NCI-H2171 (cell line): ENCODE results near the gene MRPL54.
"Not testable (repeated sequence)": the region's sequence is repeated elsewhere in the genome, so short reads cannot be mapped to it uniquely, and the experiment has no call there.

Experiments
- DNase-seq: peaks from one replicate; lab custom pipeline; 2025; lab: John Stamatoyannopoulos, UW

Gene MRPL54

DNA sequence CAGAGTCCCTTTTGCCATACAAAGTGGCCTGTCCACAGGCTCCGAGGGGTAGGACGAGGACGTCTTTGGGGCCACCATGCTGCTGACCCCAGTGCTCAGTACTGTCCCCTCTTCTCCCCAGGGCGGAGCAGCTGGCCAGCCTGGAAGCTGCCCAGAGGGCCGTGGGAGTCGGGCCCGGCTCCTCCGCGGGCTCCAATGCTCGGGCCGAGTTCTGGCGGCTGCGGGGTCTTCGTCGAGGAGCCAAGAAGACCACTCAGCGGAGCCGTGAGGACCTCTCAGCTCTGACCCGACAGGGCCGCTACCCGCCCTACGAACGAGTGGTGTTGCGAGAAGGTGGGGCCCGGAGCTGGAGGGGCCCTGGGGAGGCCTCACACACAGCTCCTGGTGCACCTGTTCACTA lies 22.1 kb upstream of the MRPL54 start:
- no peak for DNase-seq

DNA sequence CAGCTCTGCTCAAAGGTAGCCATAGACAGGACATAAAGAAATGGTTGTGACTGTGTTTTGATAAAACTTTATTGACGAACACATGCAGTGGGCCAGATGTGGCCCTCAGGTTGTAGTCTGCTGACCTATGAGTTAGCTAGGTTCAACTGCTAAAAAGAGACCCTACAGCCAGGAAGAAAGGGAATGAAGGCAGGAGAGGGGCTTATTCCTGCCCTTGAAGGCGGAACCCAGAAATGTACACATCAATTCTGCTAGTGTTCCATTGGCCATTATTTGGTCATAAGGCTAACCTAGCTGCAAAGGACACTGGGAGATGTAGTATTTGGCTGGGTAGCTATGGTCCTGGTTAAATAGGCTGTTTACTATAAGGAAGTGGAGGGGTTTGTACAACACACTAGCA lies 19.0 kb upstream of the MRPL54 start:
- DNase-seq = no peak

DNA sequence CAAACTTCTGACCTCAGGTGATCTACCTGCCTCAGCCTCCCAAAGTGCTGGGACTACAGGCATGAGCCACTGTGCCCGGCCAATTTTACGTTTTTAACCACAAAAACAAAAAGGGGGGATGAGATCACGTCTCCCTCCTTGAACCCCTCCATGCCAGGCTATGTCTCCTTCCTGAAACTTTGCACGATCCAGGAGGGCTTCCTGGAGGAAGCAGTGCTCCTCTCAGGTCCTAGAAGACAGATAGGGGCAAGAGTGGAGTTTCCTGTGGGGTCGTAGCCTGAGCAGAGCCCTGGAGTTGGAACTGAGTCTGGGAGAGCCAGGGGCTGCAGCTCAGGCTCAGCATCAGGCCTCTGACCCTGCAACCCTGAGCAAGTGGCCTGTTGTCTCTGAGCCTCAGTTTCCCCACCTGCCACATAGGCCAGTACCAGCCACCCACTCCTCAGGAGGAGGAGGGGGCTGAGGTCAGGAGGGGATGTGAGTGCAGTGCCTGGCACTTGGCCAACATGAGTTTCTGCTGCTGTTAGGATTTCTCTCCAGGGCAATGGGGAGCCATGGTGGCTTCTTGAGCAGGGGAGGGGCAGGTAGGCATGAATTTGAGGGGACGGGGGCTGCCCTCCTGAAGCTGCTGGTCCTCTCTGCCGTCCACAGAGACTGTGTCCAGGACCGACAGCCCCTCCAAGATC lies 17.0 kb upstream of the MRPL54 start:
- DNase-seq = no peak

DNA sequence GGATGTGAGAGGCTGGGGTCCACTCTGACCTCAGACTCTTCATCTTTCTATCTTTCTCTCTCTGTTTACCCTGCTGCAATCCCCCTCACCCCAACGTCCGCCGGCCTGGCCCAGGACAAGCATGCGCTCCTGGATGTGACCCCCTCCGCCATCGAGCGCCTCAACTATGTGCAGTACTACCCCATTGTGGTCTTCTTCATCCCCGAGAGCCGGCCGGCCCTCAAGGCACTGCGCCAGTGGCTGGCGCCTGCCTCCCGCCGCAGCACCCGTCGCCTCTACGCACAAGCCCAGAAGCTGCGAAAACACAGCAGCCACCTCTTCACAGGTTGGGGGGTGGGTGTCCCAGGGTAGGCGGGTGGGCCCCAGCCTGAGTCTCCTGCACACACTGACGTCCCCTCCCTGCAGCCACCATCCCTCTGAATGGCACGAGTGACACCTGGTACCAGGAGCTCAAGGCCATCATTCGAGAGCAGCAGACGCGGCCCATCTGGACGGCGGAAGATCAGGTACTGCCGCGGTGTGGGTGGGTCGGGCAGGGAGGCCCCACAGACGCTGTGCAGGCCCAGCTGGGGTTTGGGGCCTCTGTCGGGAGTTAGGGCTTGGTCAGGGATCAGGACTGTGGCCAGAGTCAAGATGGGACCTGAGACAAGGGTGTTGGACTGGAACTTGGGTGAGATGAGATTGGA lies 16.0 kb upstream of the MRPL54 start:
- DNase-seq = no peak

DNA sequence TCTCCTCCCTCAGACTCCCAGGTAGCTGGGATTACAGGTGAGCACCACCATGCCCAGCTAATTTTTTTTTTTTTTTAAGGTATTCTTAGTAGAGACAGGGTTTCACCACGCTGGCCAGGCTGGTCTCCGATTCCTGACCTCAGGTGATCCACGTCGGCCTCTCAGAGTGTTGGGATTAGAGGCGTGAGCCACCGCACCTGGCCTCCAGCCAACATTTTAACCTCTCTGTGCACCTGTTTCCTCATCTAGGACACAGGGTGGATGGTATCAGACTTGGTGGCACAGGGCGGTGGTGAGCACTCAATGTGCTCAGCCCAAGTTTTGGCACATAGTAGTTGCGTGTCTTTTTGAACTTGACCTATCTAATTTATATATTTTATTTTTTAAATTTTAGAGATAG lies 13.5 kb upstream of the MRPL54 start:
- DNase-seq = no peak

DNA sequence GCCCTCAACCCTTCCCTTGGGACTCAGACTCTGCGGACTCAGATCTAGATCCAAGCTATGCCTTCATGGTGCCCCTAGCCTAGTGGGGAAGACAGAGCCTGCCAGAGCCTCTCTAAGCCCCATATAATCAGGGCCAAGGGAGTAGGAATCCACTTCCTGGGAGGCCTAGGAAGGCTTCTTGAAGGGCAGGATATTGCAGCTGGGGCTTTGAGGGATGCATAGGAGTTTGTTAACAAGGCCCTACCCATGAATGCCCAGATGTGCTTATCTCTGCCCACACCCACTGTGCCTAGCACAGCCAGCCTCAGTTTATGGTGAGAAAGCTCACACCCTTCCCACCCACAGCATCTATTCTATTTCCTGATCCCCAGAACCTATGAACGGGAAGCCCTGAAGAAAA lies 12.3 kb upstream of the MRPL54 start:
- DNase-seq = no peak

DNA sequence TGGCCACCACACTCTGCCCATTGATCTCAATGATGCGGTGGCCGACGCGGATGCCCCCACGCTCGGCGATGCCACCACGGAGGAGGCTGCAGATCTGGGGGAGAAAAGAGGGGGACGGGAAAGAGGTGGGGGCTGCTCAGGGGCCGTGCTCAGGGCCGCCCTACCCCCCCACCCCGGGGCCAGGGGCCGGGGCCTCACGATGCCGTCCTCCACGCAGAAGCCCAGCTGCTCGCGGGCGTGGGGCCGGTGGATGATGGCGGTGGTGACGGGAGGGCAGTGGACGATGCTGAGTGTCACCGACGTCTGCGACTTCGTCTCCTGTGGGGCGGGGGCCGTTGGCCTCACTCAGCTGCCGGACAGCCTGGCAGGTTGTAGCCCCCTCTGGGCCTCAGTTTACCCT lies 11.2 kb upstream of the MRPL54 start:
- DNase-seq = no peak

DNA sequence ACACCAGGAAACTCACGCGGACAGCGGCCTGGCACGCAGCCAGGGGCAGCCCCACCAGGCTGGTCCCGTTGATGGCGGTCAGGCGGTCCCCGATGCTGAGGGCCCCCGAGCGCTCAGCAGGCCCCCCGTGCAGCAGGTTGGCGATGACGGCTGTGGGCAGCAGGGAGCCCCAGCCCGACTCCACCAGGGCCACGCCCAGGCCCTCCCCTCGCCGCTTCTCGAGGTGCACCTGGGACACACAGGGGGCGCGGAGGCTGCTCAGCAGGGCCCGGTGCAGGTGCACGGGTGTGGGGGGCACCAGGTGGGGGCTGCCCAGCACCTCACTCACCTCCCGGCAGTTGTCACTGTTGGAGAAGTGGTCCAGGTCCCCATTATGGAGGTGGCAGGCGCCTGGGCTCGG lies 10.0 kb upstream of the MRPL54 start:
- no peak for DNase-seq

DNA sequence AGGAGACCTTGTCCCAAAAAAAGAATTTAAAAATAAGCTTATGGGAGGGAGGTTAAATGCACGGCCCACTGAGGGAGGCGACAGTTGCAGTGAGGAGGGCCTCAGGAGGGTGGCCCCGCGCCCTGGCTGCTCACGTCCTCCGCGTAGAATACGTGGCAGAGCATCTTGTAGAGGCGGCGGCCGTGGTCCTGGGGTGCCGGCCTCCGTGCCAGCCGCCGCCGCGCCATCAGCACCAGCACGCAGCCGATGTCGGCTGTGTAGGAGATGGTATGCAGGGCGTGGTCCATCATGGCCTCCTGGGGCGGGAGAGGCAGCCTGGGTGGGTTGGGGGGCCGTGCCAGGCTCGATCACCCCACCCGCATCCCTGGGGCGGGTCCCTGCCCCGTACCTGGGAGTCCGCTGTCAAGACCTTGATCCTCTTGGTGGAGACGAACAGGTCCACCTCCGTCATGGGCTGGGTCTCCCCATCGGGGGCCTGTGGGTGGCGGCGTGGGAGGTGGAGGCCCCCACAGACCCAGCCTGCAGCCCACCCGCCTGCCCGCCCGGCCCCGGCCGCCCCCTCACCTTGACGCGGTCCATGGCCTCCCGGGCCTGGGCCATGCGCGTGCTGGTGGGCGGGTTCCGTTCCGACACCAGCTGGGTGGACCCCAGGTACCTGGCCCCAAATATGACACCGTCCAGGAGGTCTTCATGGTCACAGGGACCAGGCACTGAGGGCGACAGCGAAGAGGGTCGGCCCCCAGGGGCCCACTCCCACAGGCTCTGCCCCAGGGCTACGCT lies 8.7 kb upstream of the MRPL54 start:
- DNase-seq = no peak

DNA sequence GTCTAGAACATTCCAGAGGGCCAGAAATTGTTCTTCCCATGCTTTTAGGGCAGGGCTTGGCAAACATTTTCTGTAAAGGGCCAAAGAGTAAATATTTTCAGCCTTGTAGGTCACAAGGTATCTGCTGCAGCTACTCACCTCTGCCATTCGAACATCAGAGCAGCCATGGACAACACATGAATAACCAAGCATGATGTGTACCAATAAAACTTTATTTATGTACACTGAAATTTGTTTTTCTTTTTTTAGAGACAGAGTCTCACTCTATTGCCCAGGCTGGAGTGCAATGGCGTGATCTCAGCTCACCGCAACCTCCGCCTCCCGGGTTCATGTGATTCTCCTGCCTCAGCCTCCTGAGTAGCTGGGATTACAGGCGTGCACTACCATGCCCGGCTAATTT lies 4.8 kb upstream of the MRPL54 start:
- DNase-seq = not testable (repeated sequence)

DNA sequence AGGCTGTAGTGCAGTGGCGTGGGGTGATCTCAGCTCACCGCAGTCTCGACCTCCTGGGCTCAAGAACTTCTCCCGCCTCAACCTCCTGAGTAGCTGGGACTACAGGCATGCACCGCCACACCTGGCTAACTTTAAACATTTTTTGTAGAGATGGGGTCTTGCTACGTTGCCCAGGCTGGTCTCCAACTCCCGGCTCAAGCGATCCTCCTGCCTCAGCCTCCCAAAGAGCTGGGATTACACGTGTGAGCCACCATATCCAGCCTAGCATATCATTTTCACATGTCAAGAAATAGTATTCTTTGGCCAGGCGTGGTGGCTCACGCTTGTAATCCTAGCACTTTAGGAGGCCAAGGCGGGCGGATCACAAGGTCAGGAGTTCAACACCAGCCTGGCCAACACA lies 4.2 kb upstream of the MRPL54 start:
- not testable (repeated sequence) for DNase-seq

DNA sequence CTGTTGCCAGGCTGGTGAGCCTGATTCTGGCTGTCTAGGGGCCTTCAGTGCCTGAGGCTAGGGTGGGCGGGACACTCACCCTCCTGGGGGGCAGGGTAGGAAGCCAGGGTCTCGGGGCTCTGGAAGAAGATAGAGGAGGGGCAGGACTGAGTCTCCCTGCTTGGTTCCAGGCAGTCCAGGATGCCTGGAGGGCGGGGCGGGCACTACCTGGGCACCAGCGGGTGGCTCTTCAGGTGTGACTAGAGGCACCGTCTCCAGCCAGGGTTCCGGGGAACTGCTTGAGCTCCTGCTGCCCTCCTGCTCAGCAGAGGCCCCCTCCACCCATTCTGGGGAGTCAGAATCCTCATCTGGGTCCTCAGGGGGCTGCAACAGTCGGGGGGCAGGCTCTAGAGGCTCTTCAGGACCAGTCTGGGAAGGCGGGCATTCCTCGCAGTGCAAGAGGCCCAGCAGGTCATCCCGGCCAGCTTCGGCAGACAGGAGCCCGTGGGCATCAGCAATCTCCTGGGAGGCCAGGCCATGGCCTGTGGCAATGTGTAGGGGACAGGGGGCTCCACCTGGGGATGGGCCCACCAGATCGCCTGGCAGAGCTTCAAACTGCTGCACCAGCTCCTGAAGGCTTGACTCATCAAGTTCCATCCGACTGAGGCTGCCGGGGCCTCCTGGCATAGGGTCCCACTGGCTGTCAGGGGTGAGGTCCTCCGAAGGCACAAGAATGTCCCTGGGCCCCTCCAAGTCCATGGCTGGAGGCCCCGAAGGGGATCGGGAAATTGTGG lies 2.8 kb upstream of the MRPL54 start:
- DNase-seq = no peak

DNA sequence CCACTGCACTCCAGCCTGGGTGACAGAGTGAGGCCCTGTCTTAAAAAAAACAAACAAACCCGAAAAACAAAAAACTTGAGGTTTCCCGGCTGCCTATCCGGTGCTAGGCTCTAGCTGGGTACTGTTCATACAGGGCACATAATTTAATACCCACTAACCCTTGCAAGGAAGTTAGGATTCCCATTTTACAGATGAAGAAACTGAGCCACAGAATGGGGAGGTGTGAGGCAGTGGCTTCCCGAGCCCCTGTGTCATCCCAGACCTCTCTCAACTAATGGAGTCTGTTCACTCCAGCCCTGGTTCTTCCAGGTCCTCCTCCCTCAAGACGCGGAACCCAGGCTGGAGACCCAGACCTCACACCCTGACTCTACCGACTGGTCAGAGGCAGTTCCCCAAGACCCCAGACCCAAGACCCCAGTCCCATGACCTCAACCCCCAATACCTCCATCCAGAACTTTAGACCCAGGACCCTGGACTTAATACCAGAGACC lies 1.6 kb upstream of the MRPL54 start:
- DNase-seq = no peak

DNA sequence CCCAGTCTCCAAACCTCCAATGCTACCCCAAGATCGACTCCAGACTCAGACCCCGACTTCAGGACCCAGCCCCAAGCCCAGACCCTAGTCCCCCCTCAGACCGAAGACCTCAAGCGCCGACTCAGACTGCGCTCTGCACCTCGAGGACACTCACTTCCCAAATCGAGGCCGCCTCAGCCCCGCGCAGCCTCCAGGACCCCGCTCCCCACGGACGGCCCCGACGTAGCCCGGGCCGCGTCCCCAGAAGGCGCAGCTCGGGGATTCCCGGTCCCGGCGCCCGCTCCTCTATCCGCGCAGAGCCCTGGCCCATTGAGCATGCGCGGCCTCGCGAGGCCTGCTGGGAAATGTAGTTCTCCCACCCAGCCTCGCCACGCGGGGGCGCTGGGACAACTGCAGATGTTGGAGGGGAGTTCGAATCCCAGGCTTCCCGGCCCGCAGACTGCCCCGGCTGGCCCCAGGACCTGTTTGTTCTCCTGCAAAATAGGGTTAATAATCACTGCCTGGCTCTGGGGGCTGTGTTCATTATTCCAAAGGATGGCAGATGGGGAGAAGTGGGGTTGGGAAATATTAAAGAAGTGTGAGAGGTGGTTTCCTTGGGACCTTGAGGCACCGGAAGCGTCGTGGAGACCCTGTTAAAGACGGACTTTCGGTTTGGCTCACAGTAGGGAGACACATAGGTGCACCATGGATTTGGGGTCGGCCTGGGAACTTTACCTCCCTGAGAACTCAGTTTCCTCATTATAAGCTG lies 926 bp upstream of the MRPL54 start, which contains the start of gene APBA3:
TSS of gene APBA3 (minus strand) at position 311 of the 748 bp plus-strand sequence. CDS start 1,428 bp downstream, outside the sequence.
- DNase-seq = peak; percentile 90

DNA sequence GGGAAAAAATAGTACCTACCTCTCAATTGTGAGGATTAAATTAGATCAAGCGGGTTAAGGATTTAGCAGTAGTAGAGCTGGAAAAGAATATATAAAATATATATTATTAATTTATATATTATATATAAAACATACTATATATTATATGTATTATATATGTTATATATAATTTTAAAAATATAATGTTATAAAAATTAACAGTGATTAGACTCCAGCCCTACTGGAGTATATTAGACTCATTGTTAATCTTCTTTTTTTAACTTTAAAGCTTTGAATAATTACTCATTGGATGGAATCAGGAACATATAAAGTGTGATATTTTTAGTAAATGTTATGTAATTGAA lies 380 bp upstream of the MRPL54 start:
- no peak for DNase-seq

DNA sequence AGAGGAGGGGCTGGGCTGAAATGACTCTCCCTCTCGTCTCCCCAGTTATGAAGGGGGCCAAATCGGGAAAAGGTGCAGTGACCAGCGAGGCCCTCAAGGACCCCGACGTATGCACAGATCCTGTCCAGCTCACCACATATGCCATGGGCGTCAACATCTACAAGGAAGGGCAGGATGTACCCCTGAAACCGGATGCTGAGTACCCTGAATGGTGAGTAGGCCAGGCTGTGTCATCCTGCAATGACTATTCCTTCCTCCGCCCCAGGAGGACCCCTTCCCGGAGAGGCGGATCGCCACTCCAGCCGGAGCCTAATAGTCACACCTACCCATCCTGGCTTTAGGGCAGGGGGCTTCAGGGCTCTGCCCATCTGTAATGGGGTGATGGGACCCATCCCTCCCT lies 2.6 kb downstream of the MRPL54 start:
- no peak for DNase-seq

DNA sequence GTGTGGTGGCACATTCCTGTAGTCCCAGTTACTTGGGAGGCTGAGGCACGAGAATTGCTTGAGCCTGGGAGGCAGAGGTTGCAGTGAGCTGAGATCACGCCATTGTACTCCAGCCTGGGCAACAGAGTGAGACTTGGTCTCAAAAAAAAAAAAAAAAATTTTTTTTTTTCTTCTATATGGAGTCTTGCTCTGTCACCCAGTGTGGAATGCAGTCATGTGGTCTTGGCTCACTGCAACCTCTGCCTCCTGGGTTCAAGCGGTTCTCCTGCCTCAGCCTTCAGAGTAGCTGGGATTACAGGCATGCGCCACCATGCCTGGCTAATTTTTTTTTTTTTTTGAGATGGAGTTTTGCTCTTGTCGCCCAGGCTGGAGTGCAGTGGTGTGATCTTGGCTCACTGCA lies 3.3 kb downstream of the MRPL54 start:
- not testable (repeated sequence) for DNase-seq

DNA sequence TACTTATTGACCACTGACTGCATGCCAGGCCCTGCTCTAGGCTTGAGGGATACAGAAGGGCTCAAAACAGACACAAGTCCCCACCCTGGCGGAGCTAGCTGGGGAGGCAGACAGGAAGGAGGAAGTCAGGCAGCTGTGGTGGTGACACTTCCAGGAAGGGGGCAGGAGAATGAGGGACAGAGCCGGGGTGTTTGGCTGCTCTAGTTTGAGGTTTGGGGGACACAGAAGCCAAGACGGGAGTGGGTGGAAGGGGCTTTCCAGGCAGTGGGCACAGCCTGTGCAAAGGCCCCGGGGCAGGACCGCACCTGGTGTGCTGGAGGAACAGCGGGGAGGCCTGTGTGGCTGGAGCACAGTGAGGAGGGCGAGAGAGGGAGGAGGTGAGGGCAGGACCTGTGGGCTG lies 4.0 kb downstream of the MRPL54 start:
- no peak for DNase-seq

DNA sequence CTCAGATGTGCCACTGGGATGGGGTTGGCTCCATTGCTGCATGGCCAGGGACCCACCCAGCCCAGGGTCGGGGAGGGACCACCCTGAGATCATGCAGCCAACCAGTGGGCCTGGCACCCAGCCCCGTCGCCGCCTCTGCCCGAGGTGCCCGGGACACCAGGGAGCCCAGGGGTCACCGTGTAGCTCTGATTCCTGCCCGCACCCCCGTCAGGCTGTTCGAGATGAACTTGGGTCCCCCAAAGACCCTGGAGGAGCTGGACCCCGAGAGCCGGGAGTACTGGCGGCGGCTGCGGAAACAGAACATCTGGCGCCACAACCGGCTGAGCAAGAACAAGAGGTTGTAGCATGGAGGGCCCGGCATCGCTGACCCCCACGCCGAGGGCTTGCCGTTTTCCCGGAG lies 4.6 kb downstream of the MRPL54 start:
- DNase-seq = no peak

DNA sequence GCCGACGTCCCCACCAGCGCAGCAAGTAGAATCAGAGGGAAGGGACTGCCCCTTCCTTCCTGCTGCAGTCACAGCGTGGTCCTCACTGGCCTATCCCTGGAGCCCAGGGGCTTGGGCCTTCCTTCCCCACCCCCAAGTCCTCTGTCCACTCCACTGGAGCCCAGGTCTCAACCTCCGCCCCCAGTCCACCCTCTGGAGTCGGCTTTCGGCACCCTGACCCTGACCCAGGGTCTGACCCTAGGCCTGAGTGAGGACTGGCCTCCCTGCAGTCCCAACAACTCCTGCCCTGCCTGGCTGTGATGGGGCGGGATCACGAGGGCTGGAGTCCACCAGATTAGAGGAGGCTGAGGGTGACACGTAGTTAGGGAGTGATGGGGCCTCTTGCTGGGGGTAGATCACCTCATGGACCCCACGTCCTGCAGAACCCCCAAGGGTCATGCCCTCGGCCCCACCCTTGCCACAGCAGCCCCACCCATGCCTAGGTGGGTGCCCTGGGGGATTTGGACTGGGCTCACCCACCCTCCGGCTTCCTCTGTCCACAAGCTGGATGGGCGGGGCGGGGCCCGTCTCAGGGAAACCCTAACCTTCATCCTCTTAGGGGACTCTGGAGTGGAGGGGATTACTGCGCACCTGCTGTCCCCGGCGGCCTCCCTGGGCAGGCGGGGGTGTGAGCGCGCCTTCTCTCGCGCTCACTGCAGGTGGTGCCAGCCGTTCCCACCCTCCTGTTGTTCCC lies 5.7 kb downstream of the MRPL54 start:
- no peak for DNase-seq

DNA sequence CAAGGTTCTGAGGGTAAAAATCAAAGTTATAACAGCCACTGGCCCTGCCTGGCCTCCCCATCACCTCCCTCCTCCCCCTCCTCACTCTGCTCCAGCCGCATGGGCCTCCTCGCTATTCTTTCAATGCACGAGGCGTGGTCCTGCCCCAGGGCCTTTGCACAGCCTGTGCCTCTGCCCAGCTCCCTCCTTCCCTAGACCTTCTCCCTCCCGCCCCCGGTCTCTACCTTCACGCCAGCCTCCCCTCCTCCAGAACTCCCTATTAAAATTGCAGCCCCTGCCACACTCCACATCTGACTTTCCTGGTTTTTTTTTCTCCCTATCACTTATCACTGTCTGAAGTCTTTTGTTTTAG lies 6.2 kb downstream of the MRPL54 start:
- DNase-seq = no peak
